ENCODE data around the gene ADCY9. TPM values are rescaled to one million over a fixed set of nuclear protein-coding genes. Genes with fewer than 3 reads are reported as not detected.

The ADCY9 gene
- total RNA-seq, 1 experiment from 2014 or later, result 4.7 TPM

DNA sequence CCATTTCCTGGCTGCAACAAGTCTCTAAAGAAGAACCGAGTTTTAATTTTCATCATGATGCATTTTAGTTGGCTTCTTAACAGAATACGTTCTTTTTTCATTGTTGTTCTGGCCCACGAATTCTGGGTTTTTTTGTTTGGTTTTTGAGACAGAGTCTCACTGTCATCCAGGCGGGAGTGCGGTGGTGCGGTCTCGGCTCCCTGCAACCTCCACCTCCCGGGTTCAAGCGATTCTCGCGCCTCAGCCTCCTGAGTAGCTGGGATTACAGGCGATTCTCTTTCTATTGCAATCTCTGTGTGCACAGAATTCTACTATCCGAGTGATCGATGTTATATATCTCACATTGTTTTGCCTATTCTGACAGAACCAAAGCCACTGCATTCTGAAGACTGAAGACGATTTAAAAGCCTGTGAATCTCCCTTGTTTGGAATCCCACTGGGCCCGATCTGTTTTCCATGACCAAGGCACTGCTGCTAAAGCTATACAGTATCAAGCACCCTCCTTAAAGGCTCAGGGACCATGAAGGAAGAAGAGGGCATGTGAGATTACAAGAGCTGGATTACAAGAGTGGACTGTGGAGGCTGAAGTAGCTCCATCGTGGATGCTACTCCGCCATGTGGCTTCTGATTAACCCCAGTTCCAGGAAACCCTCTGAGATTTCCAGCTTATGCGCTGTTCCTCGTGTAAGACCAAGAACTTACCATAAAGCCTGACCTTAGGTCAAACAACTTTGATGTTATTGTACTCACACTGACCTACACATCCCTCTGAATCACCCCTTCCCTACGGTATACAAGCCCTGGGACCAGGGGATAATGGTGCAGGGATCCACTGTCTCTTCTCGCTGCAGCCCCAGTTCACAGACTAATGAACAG is 44.3 kb downstream of the ADCY9 start:
- Histone ChIP-seq H2AFZ (ENCODE audit: low read length) (no peak overlapping the region), H3K4me2 (ENCODE audit: insufficient read depth, insufficient read length, low read length) (no peak overlapping the region), H3K18ac (ENCODE audit: insufficient read length, low read depth, low read length) (no peak overlapping the region), H3K56ac (ENCODE audit: insufficient read length, low read depth, low read length) (no peak overlapping the region), H4K8ac (replicated peaks; ENCODE audit: insufficient read length, low read depth, low read length) (no peak overlapping the region), H2BK120ac (ENCODE audit: low read depth, low read length, poor library complexity, severe bottlenecking) (no peak overlapping the region), H2BK20ac (ENCODE audit: low read depth, low read length, poor library complexity, severe bottlenecking) (no peak overlapping the region), H3K4me1 (ENCODE audit: insufficient read depth, low read length) (no peaks in the 10 kb centered on the region; the same call in 1 of the 2 replicates), H3K23me2 (ENCODE audit: insufficient read length, low read depth, low read length, poor library complexity, severe bottlenecking) (no peaks in the 10 kb centered on the region), H2BK12ac (ENCODE audit: insufficient read length, low read depth, low read length) (no peak overlapping the region), H3K9me3 (ENCODE audit: control insufficient read depth, low read depth, low read length) (no peaks in the 10 kb centered on the region), H3K14ac (ENCODE audit: insufficient read depth, low read length) (no peak overlapping the region), H3K4ac (ENCODE audit: low read depth, low read length) (no peak overlapping the region), H3K23ac (ENCODE audit: insufficient read length, low read depth, low read length) (no peak overlapping the region), H4K20me1 (ENCODE audit: control insufficient read depth, insufficient read depth, insufficient read length) (no peaks in the 10 kb centered on the region), H2BK5ac (ENCODE audit: insufficient read length, low read length) (no peak overlapping the region), H3T11ph (ENCODE audit: low read length) (no peak overlapping the region), H3K27me3 (ENCODE audit: insufficient read depth, low read length) (no peaks in the 10 kb centered on the region), H4K5ac (ENCODE audit: insufficient read length, low read depth, low read length) (no peak overlapping the region), H3K79me2 (ENCODE audit: insufficient read depth, low read length) (no peaks in the 10 kb centered on the region), H2BK15ac (ENCODE audit: low read depth, low read length) (no peak overlapping the region), H3K27ac (ENCODE audit: insufficient read length, low read depth, low read length) (no peak overlapping the region), H3K9ac (ENCODE audit: extremely low read depth, insufficient read length, low read length) (no peak overlapping the region), H2AK5ac (ENCODE audit: insufficient read length, low read length) (no peak overlapping the region), H4K91ac (ENCODE audit: insufficient read length, low read depth, low read length) (no peak overlapping the region), H3K79me1 (ENCODE audit: insufficient read depth, low read depth, low read length, poor library complexity, severe bottlenecking) (no peaks in the 10 kb centered on the region)
- H3K27ac Mint-ChIP-seq, result peak overlapping the region in 1 of 3 experiments; percentile 62; a peak in 1 of 7 replicates
- no peak overlapping the region for H3K4me3 Mint-ChIP-seq
- no CpG with 5 or more reads among the region's 22 CpGs for WGBS (ENCODE audit: extremely low coverage, insufficient read length, low lambda C conversion rate)
- no peak for DNase-seq
- H3K36me3 Mint-ChIP-seq (ENCODE audit: insufficient read depth in 1 of 3, low read depth in 3 of 3), result no peaks in the 10 kb centered on the region
- H3K4me1 Mint-ChIP-seq, result peaks cover 10 to 12% of the 10 kb centered on the region in 2 experiments
- no peaks in the 10 kb centered on the region for H3K9me3 Mint-ChIP-seq
- H3K27me3 Mint-ChIP-seq (ENCODE audit: low read depth), result no peaks in the 10 kb centered on the region
- TF ChIP-seq, protein P1, sequence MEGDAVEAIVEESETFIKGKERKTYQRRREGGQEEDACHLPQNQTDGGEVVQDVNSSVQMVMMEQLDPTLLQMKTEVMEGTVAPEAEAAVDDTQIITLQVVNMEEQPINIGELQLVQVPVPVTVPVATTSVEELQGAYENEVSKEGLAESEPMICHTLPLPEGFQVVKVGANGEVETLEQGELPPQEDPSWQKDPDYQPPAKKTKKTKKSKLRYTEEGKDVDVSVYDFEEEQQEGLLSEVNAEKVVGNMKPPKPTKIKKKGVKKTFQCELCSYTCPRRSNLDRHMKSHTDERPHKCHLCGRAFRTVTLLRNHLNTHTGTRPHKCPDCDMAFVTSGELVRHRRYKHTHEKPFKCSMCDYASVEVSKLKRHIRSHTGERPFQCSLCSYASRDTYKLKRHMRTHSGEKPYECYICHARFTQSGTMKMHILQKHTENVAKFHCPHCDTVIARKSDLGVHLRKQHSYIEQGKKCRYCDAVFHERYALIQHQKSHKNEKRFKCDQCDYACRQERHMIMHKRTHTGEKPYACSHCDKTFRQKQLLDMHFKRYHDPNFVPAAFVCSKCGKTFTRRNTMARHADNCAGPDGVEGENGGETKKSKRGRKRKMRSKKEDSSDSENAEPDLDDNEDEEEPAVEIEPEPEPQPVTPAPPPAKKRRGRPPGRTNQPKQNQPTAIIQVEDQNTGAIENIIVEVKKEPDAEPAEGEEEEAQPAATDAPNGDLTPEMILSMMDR (conservative IDR thresholded peaks at IDR 0.05), result no peak

All from H9 (cell line).